Ectodermal cell (in vitro differentiated cells): Measurements from ENCODE around the gene EMILIN2.

Experiments
- H3K27ac ChIP-seq: 2 replicates; pipeline ENCODE4 v1.7.0; 2013; ENCODE audit warnings: mild to moderate bottlenecking, low read depth, low read length; ENCODE audit not compliant: insufficient read depth, poor library complexity, severe bottlenecking
- H3K27me3 ChIP-seq: 2 replicates; pipeline ENCODE4 v1.7.0; 2013; ENCODE audit warnings: mild to moderate bottlenecking, low read length; ENCODE audit not compliant: insufficient read depth, control insufficient read depth, poor library complexity, severe bottlenecking
- H3K36me3 ChIP-seq: one replicate; pipeline ENCODE4 v1.7.0; 2013; ENCODE audit warnings: low read length; ENCODE audit not compliant: control insufficient read depth, insufficient read depth
- H3K4me1 ChIP-seq: one replicate; pipeline ENCODE4 v1.7.0; 2013; ENCODE audit warnings: low read length; ENCODE audit not compliant: control insufficient read depth, insufficient read depth
- H3K4me3 ChIP-seq: 2 replicates; pipeline ENCODE4 v1.7.0; 2013; ENCODE audit warnings: low read depth, low read length, control low read depth; ENCODE audit not compliant: insufficient read depth
- H3K9me3 ChIP-seq: 2 replicates; pipeline ENCODE4 v1.7.0; 2013; ENCODE audit warnings: mild to moderate bottlenecking, low read length, moderate library complexity; ENCODE audit not compliant: control insufficient read depth
- WGBS, 2 experiments: methylation state at CpG; one replicate each; pipeline ENCODE4 v1.1.7; 2013; ENCODE audit warnings: missing lambda C conversion rate in 2 of 2; 5-methylcytosine and 5-hydroxymethylcytosine counted together

The EMILIN2 gene

DNA sequence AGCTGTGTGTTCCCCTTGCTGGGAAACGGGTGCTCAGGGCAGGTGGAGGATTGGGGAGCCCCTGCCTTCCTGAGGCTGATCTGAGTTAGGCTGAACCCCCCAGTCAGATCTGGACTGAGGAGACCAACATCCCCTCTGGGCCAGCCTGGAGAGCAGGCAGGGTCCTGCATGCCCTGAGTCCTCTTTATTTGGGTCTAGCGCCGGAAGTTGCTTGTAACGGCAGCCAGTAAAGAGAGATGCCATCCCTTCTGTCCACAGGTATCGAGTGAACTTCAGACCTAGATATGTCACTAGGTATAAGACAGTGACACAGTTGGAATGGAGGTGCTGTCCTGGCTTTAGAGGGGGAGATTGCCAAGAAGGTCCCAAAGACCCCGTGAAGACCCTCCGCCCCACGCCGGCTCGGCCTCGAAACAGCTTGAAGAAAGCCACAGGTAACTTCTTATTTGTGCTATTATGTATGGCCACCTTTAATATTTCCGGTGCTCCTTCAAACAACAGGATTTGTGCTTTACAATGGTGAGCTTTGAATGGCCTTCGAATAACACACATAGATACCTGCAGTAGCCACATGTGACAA is 38.0 kb downstream of the EMILIN2 start:
- WGBS, 2 experiments, result 94 to 96% methylated on average over 13 of the region's 13 CpGs
- Histone ChIP-seq H3K36me3 (no peaks in the 10 kb centered on the region), H3K27me3 (no peaks in the 10 kb centered on the region), H3K4me3 (no peak overlapping the region), H3K27ac (no peak overlapping the region), H3K4me1 (peaks cover 8% of the 10 kb centered on the region), H3K9me3 (no peaks in the 10 kb centered on the region)

- H3K36me3 ChIP-seq, result no peaks in the 10 kb centered on the region
- WGBS, 2 experiments, result 82 to 83% methylated on average over 4 of the region's 4 CpGs
- H3K9me3 ChIP-seq, result no peaks in the 10 kb centered on the region
- no peak overlapping the region for H3K4me3 ChIP-seq
- no peaks in the 10 kb centered on the region for H3K27me3 ChIP-seq
- no peak overlapping the region for H3K27ac ChIP-seq
- peaks cover 8% of the 10 kb centered on the region for H3K4me1 ChIP-seq
These were observed 40.7 kb downstream of the EMILIN2 start for GRCh38 chr18:2887470-2887869.

GRCh38 chr18:2889761-2890192 is 43.0 kb downstream of the EMILIN2 start:
- 63 to 69% methylated on average over 3 of the region's 3 CpGs for WGBS, 2 experiments
- no peak overlapping the region for H3K27ac ChIP-seq
- no peaks in the 10 kb centered on the region for H3K4me1 ChIP-seq
- no peak overlapping the region for H3K4me3 ChIP-seq
- H3K9me3 ChIP-seq, result no peaks in the 10 kb centered on the region
- H3K36me3 ChIP-seq, result no peaks in the 10 kb centered on the region
- H3K27me3 ChIP-seq, result no peaks in the 10 kb centered on the region

GRCh38 chr18:2890606-2891005 is 43.8 kb downstream of the EMILIN2 start:
- Histone ChIP-seq H3K4me1 (no peaks in the 10 kb centered on the region), H3K4me3 (no peak overlapping the region), H3K9me3 (no peaks in the 10 kb centered on the region), H3K36me3 (no peaks in the 10 kb centered on the region), H3K27ac (no peak overlapping the region), H3K27me3 (no peaks in the 10 kb centered on the region)
- WGBS, 2 experiments, result 94 to 98% methylated on average over 5 of the region's 5 CpGs

GRCh38 chr18:2891526-2892431 is 45.0 kb downstream of the EMILIN2 start:
- no peaks in the 10 kb centered on the region for H3K27me3 ChIP-seq
- no peaks in the 10 kb centered on the region for H3K4me1 ChIP-seq
- H3K4me3 ChIP-seq, result no peak overlapping the region
- H3K9me3 ChIP-seq, result no peaks in the 10 kb centered on the region
- whole genome bisulfite sequencing, 2 experiments, result 90 to 91% methylated on average over 20 of the region's 20 CpGs
- H3K36me3 ChIP-seq, result no peaks in the 10 kb centered on the region
- H3K27ac ChIP-seq, result no peak overlapping the region

DNA sequence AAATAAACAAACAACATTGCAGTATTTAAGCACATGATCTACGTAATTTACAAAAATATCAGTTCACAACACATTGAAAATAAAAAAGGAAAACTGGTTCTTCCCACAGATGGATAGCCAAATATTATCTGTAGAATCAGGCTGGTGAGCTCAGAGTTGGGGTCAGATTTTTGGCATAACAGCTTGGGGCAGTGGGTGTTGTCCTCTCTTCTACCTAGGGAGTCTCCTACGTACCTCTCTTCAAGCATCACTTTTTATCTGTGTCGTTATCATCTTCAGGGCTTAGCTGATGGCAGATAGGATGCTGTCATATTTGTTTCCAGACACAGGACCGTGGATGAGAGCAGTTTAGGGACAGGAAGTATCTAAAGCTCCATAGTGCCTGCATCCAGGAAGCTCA is 46.2 kb downstream of the EMILIN2 start:
- no peak overlapping the region for H3K4me3 ChIP-seq
- no peak overlapping the region for H3K27ac ChIP-seq
- no peaks in the 10 kb centered on the region for H3K36me3 ChIP-seq
- no peaks in the 10 kb centered on the region for H3K27me3 ChIP-seq
- peaks cover 4% of the 10 kb centered on the region for H3K4me1 ChIP-seq
- WGBS, 2 experiments, result 91 to 95% methylated on average over 4 of the region's 4 CpGs
- H3K9me3 ChIP-seq, result no peaks in the 10 kb centered on the region

DNA sequence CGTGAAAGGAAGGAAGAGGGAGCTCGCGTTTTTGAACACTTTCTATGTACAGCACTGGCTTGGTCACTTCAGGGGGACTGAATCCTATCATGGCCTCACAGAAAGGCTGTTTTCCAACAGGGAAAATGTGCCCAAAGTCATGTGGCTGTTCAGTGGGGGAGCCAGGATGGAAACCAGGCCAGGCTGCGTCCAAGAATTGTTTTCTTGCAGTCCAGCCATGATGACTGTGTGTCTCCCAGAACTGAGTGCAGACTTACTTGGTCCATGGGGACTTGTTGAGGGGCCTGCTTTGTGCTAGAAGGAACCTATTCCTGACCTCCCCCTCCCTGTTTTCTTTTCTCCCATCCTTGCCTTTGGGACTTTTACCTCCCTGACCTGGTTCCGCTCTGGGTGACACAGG is 46.9 kb downstream of the EMILIN2 start:
- no peak overlapping the region for H3K4me3 ChIP-seq
- 96 to 97% methylated on average over 5 of the region's 5 CpGs for WGBS, 2 experiments
- no peaks in the 10 kb centered on the region for H3K27me3 ChIP-seq
- H3K27ac ChIP-seq, result no peak overlapping the region
- peaks cover 10% of the 10 kb centered on the region for H3K4me1 ChIP-seq
- no peaks in the 10 kb centered on the region for H3K9me3 ChIP-seq
- H3K36me3 ChIP-seq, result no peaks in the 10 kb centered on the region

GRCh38 chr18:2894131-2894840 is 47.5 kb downstream of the EMILIN2 start:
- no peak overlapping the region for H3K4me3 ChIP-seq

DNA sequence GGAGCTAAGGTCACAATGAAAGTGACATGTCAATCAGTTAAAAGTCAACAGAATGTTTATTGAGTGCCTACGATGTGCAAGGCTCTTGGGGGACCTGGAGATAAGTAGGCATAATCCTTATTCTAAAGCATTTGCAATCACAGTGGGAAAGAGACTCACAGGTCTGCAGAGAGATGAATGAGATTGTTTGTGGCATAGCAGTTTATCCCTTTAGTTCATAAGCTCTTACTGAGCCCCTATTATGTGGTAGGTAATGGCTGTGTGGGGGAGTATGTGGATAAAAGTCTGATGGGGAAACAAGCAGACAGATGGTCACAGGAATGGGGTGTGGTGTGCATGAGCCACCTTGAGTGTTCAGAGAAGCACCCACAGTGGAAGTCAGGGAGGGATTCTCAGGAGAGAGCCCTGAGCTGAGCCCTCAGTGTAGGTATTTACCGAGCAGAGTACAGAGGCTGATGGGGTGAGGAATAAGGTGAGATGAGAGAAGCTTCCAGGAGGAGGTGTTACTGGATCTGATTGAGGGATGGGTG is 48.1 kb downstream of the EMILIN2 start:
- 59 to 72% methylated on average over 2 of the region's 2 CpGs for WGBS, 2 experiments
- H3K27ac ChIP-seq, result no peak overlapping the region
- H3K4me1 ChIP-seq, result peaks cover 11% of the 10 kb centered on the region
- H3K4me3 ChIP-seq, result no peak overlapping the region
- H3K36me3 ChIP-seq, result no peaks in the 10 kb centered on the region
- H3K9me3 ChIP-seq, result no peaks in the 10 kb centered on the region
- H3K27me3 ChIP-seq, result no peaks in the 10 kb centered on the region

More at GRCh38 chr18:2894131-2894840, 47.5 kb downstream of the EMILIN2 start:
- peaks cover 11% of the 10 kb centered on the region for H3K4me1 ChIP-seq
- no peak overlapping the region for H3K27ac ChIP-seq
- 87 to 88% methylated on average over 11 of the region's 11 CpGs for WGBS, 2 experiments
- no peaks in the 10 kb centered on the region for H3K9me3 ChIP-seq
- H3K36me3 ChIP-seq, result no peaks in the 10 kb centered on the region
- no peaks in the 10 kb centered on the region for H3K27me3 ChIP-seq

GRCh38 chr18:2895391-2895790 is 48.6 kb downstream of the EMILIN2 start:
- Histone ChIP-seq H3K4me3 (no peak overlapping the region), H3K4me1 (peaks cover 11% of the 10 kb centered on the region), H3K27ac (no peak overlapping the region), H3K36me3 (no peaks in the 10 kb centered on the region), H3K27me3 (no peaks in the 10 kb centered on the region), H3K9me3 (no peaks in the 10 kb centered on the region)
- WGBS, 2 experiments, result 95 to 96% methylated on average over 7 of the region's 7 CpGs
